NOMO-1 (cell line): Measurements from ENCODE around the gene ZDHHC9.

Source experiments
- DNase-seq, 2 experiments: peaks; one replicate each; lab custom pipeline; 2025; ENCODE audit not compliant: unreplicated experiment in 2 of 2; lab: John Stamatoyannopoulos, UW

ZDHHC9 gene

GRCh38 chrX:129788527-129788926 lies 55.2 kb downstream of the ZDHHC9 start:
- no peak for DNase-seq

- no peak for DNase-seq
Observed at GRCh38 chrX:129787336-129788055, 56.2 kb downstream of the ZDHHC9 start.

GRCh38 chrX:129786210-129786651 lies 57.5 kb downstream of the ZDHHC9 start:
- DNase-seq = peak; percentile 80 to 86

- peak in 1 of 2 experiments; percentile 25 for DNase-seq
Observed at GRCh38 chrX:129785160-129785947, 58.3 kb downstream of the ZDHHC9 start.

GRCh38 chrX:129784371-129784770 lies 59.3 kb downstream of the ZDHHC9 start:
- peak in 1 of 2 experiments; percentile 29 for DNase-seq

GRCh38 chrX:129783291-129783713 lies 60.4 kb downstream of the ZDHHC9 start:
- no peak for DNase-seq

- peak in 1 of 2 experiments; percentile 7 for DNase-seq
Observed at GRCh38 chrX:129782706-129783105, 61.0 kb downstream of the ZDHHC9 start.

GRCh38 chrX:129781680-129782495 lies 61.8 kb downstream of the ZDHHC9 start:
- no peak for DNase-seq

- peak; percentile 75 to 85 for DNase-seq
Observed at GRCh38 chrX:129781134-129781672, 62.5 kb downstream of the ZDHHC9 start.

- no peak for DNase-seq
Observed at GRCh38 chrX:129780441-129781105, 63.1 kb downstream of the ZDHHC9 start.

- peak; percentile 81 to 85 for DNase-seq
Observed at GRCh38 chrX:129779747-129780146, 63.9 kb downstream of the ZDHHC9 start, which contains the start of gene SASH3. Gene SASH3 (plus strand): TSS chrX:129779949. CDS start chrX:129780098, 149 bp downstream.

GRCh38 chrX:129779086-129779672 lies 64.5 kb downstream of the ZDHHC9 start:
- no peak for DNase-seq

GRCh38 chrX:129777218-129778030 lies 66.3 kb downstream of the ZDHHC9 start:
- peak; percentile 81 for DNase-seq

GRCh38 chrX:129773649-129774458 lies 69.8 kb downstream of the ZDHHC9 start:
- no peak for DNase-seq

- DNase-seq = peak; percentile 96 to 100
Observed at GRCh38 chrX:129772796-129773431, 70.8 kb downstream of the ZDHHC9 start.

GRCh38 chrX:129771266-129771995 lies 72.3 kb downstream of the ZDHHC9 start:
- DNase-seq = no peak
